ENCODE measurements around the gene EIF4G3.
"Not testable (repeated sequence)": the region's sequence is repeated elsewhere in the genome, so short reads cannot be mapped to it uniquely, and the experiment has no call there.

The EIF4G3 gene

GRCh38 chr1:21176586-21177555 lies at the start of gene EIF4G3:
EIF4G3 (minus strand) TSS chr1:21176897; CDS start chr1:21002742, 174,155 bp downstream.
- peak; percentile 99 for DNase-seq

GRCh38 chr1:21225065-21225464 lies 48.4 kb upstream of the EIF4G3 start:
- DNase-seq, result no peak

DNA sequence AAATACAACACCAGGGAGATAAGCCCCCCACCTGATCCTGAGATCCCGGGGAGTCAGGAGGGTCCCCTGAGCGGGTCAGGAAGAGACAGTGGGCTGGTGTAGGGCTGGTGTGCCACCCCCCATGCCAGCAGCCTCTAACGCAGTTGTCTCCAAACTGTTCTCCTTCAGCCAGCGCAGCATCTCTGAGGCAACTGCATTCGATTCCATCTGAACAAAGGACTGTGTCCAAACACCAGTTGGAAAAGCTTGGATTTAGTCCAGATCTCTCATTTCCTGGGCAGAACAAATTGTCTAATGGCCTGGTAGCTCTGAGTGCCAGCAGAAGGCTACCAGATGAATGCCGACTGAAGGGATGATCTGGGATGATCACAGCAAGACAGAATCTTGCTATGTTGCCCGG lies 44.1 kb upstream of the EIF4G3 start:
- no peak for DNase-seq

- DNase-seq, result no peak
Observed at GRCh38 chr1:21219674-21220073, 43.0 kb upstream of the EIF4G3 start.

DNA sequence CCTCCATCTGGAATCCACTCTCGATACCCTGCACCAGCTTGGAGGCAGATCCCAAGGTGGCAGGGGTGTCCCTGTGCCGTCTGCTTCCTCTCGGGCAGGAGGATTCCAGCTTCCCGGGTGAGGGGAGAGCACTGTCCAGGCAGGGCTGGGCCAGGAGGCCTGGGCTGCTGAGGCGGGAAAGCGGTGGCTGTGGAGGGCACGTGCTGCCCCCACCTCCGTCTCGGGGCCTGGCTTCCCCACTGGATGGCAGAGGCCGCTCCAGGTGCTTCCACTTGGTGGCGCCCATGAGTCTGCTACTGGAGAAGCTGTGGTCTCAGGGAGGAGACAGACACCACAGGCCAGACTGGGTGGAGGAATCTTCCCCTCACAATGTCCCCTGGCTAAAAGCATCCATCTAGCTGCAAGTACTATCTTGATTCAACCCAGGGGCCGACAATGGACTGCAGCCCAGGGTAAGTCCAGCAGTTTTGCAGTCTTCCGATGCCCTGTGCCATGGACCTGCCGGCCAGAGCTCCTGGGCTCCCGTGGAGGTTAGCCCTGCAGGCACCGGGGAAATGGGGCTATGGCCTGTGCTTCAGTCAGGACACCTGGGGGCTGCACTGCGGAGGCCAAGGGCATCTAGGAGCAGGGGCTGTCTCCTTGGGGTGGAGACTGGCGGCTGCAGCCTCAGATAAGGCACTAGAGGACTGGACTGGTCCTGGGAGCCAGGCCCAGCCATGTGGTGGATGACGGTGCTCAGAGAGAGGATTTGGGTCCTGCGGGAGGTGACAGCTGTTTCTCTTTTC lies 41.3 kb upstream of the EIF4G3 start:
- peak; percentile 28 for DNase-seq

DNA sequence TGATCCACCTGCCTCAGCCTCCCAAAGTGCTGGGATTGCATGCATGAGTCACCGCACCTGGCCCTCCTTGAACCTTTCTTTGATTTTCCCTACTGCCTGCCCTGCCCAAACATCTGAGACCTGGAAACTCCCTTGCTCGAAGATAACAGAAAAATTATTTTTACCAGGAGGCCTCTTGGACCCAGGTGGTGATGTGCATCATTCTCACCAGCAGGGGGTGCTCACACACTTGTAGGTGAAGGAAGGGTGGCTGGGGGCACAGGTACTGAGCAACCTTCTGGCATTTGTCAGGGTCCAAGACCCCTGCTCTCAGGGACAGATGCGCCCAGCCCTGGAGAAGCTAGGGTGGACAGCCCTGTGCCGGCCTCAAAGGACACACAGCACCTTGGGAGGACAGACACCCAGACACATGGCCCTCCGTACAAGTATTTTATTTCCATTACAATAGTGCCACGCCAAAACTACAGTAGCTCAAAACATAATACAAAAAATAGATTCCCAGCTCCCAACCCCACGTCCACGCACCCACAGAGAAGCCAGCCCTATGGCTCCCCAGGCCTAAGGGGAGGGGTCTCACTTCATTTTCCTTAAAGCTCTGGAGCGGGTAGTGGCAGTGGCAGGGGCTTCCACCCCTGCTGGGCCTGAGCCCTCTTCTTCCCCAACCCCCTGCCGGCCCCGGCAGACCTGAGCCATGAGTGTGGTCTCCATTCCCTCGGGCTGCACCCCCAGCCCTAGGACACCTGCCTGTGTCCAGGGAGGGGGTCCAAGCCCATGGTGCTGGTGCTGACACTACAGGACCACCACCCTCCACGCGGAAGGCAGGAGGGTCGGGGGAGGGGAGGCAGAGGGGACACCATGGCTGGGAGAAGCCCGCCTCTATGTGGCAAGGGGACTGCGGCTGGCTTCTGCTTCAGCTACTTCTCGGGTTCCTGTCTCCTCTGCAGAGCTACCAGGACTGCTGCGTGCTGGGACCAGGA lies 40.4 kb upstream of the EIF4G3 start:
- peak; percentile 69 for DNase-seq

DNA sequence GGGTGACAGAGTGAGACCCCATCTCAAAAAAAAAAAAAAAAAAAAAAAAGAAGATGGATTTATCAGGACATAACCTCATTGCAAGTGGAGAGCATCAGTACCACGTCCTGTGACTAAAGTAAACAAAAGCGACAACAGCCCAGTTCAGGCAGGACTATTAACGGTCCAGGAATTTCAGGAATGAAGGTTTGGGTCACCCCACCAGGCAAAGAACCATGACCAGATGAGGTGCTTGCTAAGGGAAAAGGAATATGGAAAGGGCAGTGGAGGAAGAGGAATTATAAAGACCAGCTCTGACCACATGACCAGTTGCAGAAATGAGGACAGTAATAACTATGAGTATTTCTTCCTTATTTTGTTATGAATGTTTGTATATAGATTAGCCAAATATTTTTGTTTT lies 35.4 kb upstream of the EIF4G3 start:
- no peak for DNase-seq

DNA sequence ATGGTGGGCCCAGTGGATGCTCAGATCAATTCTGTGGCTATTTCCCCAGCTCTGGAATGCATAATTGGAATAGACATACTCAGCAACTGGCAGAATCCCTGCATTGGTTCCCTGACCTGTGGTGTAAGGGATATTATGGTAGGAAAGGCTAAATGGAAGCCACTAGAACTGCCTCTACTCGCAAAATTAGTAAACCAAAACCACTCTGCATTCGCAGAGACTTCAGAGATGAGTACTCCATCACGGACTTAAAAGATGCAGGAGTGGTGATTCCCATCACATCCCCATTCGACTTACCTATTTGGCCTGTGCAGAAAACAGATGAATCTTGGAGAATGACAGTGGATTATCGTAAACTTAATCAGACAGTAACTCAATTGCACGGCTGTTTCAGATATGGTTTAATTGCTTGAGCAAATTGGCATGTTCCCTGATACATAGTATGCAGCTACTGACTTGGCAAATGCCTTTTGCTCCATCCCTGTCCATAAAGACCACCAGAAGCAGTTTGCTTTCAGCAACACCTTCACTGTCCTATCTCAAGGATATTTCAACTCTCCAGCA lies 31.5 kb upstream of the EIF4G3 start:
- not testable (repeated sequence) for DNase-seq

DNA sequence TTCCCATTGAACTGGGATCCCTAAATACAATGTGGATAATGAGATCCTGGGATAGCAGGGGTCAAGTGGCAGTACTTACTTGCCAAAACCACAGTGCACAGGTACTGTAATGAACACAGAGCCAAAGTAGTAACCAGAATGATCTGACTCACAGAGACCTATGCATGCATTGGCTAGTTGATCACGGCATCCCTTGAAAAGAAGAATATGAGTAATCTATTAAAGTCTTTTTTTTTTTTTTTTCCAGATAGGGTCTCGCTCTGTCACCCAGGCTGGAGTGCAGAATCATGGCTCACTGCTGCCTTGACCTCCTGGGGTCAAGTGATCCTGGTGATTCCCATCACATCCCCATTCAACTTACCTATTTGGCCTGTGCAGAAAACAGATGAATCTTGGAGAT lies 29.4 kb upstream of the EIF4G3 start:
- DNase-seq, result no peak

DNA sequence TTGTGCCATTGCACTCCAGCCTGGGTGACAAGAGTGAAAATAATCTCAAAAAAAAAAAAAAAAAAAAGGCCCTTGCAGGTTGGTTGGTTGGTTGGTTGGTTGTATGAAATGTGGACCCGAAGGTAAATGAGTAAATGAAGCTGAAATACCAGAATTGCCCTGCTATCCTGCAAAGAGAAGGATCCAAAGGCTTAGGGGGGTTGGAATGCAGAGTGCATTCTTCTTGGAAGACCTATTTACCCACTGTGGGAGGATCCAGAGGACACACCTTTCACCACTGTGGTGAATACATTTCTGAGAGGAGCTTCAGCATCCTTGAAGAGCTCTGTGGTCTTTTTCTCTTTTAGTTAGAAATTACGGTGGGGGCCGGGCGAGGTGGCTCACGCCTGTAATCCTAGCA lies 28.7 kb upstream of the EIF4G3 start:
- no peak for DNase-seq

DNA sequence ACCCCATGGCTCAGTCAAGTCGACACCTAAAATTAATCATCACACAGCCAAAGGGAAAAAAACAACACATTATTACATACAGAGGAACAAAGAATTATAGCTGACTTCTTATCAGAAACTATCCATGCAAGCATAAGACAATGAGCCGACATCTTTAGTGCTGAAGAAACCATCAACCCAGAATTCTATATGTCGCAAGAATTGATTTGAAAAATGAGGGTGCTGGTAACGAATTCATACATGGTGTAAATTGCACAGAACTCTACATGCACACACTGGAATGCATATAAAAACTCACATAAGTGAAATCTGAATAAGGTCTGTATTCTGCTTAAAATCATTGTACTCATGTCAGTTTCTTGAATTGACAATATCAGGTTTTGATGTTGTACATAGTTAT lies 25.0 kb upstream of the EIF4G3 start:
- no peak for DNase-seq

- DNase-seq, result not testable (repeated sequence)
Observed at GRCh38 chr1:21201238-21201637, 24.5 kb upstream of the EIF4G3 start.

DNA sequence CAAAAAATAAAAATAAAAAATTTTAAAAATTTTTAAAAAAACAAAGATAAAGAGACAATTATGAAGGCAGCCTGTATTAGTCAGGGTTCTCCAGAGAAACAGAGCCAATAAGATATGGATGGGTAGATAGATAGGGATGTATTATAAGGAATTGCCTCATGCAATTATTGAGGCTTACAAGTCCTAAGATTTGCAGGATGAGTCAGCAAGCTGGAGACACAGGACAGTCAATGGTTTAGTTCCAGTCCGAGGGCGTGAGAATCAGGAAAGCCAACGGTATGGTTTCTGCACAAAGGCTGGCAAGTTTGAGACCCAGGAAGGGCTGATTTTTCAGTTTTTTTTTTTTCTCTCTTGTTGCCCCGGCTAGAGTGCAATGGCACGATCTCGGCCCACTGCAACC lies 24.1 kb upstream of the EIF4G3 start:
- no peak for DNase-seq

GRCh38 chr1:21198929-21199328 lies 22.2 kb upstream of the EIF4G3 start:
- no peak for DNase-seq

DNA sequence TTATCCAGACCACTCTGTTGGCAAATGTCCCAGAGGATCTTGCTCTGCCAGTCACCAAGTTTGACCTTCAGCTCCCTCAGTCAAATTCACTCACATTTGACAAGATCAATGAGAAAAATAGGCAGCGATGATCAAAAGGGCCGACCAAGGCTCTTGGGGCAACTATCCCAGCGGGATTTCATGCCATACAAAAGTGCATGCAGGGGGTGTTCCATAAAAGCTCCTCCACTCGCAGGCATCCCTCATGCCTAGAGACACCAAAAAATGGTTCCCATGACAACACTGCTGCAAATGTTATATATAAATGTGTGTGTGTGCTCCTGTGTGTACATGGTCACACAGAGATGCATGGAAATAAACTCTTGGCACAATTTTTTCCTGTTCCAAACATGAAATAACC lies 16.2 kb upstream of the EIF4G3 start:
- no peak for DNase-seq

- no peak for DNase-seq
Observed at GRCh38 chr1:21192284-21192683, 15.6 kb upstream of the EIF4G3 start.

DNA sequence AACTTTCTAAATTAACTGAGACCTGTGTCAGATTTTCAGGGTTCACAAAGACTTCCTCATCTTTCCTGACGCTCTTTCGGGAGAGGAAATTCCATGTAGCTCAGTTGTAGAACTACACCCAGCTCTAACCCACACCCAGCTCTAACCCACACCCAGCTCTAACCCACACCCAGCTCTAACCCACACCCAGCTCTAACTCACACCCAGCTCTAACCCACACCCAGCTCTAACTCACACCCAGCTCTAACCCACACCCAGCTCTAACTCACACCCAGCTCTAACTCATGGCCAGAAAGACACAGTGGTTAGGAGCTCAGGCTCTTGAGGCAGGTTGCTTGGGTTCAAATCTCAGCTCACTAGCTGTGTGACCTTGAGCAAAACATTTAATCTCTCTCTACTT lies 14.1 kb upstream of the EIF4G3 start:
- not testable (repeated sequence) for DNase-seq

- no peak for DNase-seq
Observed at GRCh38 chr1:21189906-21190500, 13.3 kb upstream of the EIF4G3 start.

- DNase-seq, result no peak
Observed at GRCh38 chr1:21189421-21189820, 12.7 kb upstream of the EIF4G3 start.

GRCh38 chr1:21188235-21188634 lies 11.5 kb upstream of the EIF4G3 start:
- no peak for DNase-seq

DNA sequence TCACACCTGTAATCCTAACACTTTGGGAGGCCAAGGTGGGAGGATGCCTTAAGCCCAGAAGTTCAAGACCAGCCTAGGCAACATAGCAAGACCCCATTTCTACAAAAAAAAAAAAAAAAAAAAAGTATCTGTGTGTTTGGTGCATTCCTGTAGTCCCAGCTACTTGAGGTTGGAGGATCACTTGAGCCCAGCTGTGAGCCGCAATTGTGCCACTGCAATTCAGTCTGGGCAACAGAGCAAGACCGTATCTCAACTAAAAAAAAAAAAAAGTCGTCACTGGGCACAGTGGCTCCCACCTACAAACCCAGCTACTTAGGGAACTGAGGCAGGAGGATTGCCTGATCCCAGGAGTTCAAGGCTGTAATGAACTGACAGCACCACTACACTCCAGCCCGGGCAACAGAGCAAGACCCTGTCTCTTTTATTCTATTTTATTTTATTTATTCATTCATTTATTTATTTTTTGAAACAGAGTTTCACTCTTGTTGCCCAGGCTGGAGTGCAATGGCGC lies 8.6 kb upstream of the EIF4G3 start:
- no peak for DNase-seq

DNA sequence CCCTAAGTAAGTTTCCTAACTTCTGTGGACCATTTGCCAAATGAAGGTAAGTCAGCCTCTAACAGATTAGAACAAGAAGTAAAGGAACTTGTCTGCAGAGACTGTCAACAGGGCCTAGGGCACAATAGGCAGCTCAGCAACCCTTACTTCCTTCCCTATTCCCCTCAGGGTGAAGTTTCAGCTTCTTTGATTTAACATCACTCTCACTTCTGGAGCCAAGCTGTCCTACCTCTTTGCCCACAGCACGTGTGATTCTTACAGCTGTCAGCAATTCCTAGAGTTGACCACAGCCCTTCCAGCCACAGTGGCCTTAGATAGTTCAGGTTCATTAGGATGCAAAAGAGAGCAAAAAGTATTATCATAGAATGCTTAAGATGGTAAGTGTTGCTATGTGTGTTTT lies 7.6 kb upstream of the EIF4G3 start:
- no peak for DNase-seq
